Measurements from ENCODE around the gene NUBP2.
"Not testable (repeated sequence)": the region's sequence is repeated elsewhere in the genome, so short reads cannot be mapped to it uniquely, and the experiment has no call there.

The NUBP2 gene

DNA sequence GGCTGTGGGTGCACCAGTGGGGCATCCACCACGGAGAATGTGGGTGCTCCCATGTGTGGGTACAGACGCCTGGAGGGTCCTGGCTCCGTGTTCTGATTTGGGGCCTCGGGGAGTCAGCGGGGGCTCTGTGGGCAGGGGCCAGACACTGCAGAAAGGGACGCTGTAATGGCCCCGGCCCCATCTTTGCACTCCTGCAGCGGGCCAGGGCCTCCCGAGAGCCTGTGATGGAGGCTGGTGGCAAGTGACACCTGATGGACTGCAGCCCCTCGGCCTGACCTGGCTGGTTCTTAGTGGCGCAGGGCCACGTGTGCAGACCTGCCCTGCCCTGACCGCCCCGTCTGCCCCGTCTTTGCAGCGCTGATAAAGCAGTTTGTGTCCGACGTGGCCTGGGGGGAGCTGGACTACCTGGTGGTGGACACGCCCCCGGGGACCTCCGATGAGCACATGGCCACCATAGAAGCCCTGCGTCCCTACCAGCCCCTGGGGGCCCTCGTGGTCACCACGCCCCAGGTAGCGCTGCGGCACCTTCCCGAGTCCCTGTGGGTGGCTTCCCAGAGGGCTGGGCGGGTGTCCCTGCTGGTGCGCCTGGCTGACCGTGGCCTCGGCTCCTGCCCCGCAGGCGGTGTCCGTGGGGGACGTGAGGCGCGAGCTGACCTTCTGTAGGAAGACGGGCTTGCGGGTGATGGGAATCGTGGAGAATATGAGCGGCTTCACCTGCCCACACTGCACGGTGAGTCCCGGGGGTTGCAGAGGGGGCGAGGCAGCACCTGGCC, 4.7 kb downstream of the NUBP2 start:
- DNase-seq, result no peak

DNA sequence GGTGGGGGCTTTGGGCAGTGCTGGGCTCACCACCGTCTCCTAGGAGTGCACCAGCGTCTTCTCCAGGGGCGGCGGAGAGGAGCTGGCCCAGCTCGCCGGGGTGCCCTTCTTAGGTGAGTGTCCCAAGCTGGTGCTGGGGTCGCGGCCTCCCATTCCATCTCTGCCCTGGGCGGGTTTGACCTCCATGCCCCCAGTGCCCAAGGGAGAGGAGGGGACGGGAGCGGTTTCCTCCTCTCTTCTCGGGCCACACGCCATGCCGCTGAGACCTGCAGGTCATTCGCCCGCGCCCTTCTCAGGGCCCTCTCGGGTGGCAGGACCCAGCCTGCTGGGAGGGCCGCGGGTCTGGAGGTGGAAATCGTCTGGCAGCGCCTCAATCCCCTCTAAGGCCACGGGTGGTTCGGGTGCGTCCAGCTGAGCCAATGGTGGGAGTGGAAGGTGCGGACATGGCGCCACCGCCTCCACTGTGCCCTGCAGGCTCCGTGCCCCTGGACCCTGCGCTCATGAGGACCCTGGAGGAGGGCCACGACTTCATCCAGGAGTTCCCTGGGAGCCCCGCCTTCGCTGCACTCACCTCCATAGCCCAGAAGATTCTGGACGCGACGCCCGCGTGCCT, 5.4 kb downstream of the NUBP2 start:
- no peak for DNase-seq

DNA sequence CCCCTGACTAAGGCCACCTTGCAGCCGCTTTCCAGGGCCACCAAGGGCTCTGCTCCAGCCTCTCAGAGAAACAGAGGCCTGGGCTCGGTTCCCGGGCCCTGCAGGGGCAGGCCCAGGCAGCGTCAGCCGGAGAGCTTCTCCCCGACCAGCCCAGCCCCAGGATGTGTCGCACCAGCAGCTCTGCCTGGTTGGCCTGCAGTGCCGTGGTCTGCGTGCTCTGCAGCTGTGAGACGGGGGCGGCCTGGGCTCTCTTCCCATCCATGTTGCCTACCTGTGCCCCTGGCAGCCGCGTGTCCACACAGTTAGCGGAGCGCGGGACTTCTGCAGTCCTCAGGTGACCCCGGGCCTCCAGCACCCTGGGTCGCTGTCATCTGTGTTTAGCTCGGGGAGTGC, 5.9 kb downstream of the NUBP2 start:
- DNase-seq, result no peak

DNA sequence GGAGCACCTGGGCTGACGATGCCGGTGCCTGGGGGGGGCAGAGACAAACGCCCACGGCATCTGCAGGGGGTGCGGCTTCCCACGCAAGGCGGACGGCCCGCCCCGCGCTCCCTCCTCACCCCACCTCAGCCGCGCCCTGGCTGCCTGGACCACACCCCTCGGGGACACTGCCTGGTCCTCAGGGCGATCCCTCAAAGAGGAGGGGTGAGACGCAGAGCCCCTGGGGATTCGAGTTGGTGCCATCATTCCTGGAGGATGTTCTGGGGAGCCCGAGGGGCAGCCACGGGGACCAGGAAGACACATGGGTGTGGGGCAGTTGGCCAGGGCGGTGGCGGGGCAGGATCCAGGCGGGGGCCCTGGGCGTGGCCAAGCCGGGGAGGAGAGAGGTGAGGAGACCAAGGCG, 6.9 kb downstream of the NUBP2 start:
- no peak for DNase-seq

DNA sequence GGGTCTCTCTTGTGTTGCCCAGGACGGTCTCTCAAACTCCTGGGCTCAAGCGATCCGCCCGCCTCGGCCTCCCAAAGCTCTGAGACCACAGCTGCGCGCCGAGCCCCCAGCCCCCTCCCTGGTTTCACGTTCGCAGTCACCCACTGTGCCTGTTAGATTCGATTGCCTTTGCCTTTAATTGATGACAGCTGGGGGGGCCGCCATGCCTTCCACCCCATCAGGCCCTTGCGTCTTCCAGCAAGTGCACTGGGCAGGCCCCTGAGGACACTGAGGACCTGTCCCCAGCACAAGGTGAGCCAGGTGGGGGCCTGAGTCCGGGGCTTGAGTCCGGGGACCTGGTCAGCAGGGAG, 7.5 kb downstream of the NUBP2 start:
- no peak for DNase-seq

DNA sequence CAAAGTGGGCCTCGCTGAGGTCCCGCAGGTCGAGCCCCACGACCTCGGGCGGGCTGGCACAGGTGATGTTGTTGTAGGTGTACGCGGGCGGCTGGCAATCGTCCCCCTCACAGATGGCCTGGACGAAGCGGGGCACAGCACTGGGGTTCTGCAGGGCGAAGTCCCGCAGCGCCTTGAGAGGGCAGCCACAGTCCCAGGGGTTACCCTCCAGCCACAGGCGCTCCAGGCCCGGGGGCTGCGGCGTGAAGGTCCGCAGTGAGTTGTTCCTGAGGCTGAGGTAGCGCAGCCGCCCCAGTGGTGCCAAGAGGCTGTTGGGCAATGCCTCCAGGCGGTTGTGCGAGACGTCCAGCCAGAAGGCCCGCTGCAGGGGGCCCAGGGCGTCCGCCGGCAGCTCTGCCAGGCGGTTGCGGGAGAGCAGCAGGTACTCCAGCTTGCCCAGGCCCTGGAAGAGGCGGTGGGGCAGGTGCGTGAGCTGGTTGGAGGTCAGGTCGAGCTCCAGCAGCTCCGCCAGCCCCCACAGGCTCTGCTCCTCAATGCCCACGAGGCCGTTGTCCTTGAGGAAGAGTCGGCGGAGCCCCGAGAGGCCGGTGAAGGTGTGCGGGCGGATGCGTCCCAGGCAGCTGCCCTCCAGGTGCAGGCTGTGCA, 8.0 kb downstream of the NUBP2 start:
- DNase-seq, result no peak

DNA sequence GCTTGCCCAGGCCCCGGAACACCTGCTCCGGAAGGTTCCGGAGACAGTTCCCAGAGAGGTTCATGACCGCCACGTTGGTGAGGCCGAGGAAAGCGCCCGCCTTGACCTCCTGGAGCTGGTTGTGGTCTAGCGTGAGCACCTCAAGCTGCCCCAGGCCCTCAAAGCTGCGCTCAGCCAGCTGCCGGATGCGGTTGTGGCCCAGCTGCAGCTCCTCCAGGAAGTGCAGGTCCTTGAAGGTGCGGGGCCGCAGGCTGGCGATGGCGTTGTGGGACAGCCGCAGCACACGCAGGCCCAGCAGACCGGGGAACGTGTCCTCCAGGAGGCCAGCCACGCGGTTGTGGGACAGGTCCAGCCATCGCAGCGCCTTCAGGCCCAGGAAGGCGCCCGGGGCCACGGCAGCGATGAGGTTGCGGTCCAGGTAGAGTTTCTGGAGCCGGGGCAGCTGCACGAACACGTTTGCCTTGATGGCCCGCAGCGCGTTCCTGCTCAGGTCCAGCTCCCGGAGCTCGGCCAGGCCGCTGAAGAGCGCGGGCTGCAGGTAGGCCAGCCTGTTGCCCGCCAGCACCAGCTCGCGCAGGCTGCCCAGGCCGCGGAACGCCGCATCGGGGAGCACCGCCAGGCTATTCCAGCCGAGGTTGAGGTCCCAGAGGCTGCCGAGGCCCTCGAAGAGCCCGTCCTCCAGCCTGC, 8.6 kb downstream of the NUBP2 start:
- DNase-seq, result no peak

DNA sequence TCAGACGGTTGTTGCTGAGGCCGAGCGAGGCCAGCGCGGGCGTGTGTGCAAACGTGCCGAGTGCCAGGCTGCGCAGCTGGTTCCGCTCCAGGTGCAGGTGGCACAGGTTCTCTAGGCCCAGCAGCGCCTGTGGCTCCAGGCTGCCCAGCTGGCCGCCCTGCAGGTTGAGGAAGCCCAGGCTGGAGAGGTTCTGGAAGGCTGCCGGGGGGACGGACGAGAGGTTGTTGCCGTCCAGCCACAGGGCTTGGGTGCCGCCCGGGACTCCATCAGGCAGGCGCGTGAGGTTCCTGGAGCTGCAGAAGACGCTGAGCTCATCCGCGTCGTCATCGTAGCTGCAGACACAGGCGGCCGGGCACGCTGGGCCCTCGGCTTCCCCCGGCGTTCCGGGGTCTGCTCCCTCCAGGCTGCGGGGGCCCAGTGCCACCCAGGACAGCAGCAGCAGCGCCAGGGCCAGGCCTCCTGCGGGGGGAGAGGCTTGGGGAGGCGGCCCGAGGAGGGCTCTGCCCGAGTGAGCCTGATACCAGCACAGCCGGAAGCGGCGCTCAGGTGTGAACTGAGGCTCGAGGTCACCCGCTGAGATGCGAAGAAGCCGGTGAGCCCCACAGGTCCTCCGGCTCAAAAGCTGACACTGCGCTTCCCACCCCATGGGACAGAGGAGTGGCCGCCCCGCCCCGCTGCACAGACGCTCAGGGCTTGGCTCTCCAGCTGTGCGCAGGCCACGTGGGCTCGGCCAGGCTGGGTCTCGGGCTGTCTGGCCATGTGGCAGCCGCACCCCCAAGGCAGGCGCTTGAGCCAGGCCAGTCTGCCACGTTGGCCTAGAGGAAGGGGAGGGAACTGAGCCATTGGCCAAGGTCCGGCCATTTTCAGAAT, 9.4 kb downstream of the NUBP2 start:
- DNase-seq, result no peak

DNA sequence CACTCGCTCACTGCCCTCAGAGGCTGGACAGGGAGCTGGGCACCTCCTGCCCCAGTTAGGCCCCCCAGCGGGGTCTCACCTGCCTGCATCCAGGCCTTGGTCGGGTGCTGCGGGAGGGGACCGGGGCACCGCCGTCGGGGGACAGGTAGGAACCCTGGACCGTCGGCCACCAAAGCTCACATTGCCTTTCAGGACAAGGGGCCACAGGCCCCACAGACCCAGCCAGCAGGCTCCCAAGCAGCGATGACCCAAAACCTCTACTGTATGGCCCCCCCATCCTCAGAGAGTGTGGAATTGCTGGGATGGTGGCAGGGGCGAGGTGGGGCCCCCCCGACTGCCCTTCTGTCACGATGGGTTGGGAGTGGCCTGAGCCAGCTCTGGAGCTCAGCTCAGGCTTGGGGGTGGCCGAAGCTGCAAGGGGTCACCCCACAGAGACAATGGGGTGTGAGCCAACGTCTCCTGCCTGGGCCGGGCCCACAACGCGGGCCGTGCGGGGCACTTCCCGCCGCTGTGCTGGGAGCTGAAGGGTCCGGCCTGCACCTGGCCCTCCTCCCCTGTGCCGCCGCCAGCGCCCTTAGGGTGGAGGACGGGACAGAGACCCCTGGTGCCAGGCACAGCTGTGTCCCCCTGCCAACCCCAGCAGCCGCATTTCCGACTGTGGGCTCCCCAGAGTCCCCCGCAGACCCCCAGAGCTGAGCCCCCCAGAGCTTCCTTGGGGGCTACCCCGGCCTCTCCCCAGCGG, 10.2 kb downstream of the NUBP2 start:
- DNase-seq, result no peak

DNA sequence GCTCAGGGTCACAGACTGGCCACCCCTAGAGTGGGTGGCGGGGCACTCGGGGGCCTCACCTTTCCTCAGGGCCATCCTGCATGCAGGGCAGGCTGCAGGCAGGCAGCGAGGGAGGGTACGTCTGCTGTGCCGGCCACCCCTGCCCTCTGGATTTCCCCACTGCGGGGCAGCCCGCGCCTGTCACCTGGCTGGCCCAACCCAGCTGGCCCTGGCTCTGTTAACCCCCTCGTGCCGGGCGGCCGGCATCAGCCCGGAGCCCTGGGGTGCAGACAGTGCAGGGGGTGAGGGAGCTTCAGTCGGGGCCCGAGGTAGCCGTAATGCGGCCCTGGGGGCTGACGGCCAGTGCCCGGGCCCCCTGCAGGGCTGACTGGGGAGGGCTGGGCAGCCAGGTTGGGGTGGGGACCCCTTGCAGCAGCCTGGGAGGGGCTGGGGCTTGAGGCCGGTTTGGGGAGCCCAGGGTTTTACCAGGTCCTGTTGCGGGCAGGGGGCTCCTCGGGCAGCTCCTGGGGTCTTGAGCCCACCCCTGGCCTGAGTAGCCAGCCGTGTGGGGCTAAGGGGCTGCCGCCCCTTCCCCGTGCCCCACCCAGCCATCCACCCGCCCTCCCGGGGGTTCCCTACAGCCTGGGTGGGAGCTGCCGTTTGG, 10.9 kb downstream of the NUBP2 start, which contains the start of gene IGFALS:
Gene IGFALS (minus strand): TSS at position 128 of the 643 bp plus-strand sequence. CDS start 53 bp downstream, at position 75.
- no peak for DNase-seq

DNA sequence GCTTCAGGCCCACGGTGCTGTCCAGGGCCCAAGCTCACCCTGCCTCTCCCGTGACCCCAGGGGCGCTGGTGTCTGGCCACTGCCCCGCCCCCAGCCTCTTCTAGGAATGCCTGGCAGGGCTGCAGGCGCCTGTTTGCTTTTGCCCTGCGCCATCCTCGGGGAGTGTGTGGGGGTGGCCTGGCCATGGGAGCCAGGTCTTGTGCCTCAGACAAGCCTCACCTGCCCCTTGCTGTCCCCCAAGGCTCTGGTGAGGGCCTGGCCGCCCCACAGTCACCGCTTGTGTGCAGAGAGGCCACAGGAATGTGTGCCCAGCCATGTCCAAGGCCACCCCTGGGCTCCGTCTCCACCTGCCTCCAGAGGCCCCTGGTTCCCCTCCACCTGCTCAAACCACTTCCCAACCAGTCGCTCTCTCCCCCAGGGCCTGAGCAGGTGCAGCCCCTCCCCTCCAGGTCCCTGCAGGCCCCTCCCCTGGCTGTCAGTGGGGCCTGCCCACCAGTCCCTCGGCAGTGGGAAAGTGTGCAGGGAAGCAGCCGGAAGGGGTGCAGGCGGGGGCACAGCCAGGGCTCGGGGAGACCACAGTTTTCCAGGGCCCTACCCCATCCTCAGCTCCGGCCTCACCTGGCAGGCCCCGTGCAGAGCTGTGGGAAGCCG, 11.6 kb downstream of the NUBP2 start:
- DNase-seq, result no peak

DNA sequence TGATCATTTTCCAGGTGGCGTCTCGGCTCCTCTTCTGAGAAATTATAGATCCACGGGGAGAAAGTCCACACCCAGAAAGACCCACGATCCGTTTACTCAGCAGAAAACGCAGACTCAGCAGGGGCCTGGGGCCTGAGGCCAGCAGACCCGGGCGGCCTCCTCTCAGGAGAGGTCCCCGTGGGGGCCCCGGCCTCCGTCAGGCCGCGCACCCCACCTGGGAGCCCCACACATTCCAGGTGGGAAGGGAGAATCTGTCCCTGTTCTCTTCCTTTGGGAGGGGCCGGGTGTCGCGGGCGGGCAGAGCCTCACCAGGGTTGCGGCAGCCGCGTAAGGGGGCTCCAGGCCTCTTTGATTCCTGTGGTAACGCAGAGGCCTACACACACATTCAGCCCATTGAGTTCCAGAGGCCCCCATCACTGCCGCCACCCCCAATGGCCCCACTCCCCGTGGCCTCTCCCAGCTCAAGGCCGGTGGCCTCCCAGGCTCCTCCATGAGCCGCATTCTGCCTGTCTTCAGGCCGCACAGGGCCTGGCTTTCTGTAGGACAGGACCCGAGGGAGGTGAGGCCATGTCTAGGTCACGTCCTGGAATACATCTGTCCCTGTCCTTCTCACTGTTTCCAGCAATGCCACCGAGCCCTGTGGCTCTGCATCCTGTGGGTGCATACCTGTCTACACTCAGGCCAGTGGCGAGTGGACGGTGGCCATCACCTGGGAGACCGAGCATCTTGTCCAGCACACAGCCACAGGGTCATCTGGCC, 12.3 kb downstream of the NUBP2 start:
- DNase-seq, result no peak

DNA sequence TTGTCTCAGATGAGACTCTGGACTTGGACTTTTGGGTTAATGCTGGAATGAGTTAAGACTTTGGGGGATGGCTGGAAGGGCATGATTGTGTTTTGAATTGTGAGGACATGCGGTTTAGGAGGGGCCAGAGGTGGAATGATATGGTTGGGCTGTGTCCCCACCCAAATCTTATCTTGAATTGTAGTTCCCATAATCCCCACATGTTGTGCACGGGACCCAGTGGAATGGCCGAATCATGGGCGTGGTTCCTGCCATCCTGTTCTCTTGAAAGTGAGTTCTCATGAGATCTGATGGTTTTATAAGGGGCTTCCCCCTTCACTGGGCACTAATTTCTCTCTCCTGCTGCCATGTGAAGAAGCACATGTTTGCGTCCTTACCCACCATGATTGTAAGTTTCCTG, 16.5 kb downstream of the NUBP2 start:
- not testable (repeated sequence) for DNase-seq

DNA sequence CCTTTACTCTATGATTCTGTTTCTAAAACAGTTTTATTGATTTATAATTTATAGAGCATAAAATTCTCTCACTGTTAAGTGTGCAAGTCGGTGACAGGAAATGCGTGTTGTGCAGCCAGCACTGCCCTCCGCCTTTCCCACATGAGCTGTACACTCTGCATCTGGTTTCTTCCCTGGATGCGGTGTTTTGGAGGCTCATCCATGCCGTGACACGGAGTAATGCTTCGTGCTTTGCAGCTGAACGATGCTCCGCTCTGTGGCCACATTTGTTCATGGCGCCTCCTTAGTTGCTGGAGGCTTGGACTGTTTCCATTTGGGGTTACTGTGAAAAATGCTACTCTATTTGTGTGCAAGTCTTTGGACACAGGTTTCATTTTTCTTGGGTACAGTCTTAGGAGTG, 17.9 kb downstream of the NUBP2 start:
- no peak for DNase-seq

DNA sequence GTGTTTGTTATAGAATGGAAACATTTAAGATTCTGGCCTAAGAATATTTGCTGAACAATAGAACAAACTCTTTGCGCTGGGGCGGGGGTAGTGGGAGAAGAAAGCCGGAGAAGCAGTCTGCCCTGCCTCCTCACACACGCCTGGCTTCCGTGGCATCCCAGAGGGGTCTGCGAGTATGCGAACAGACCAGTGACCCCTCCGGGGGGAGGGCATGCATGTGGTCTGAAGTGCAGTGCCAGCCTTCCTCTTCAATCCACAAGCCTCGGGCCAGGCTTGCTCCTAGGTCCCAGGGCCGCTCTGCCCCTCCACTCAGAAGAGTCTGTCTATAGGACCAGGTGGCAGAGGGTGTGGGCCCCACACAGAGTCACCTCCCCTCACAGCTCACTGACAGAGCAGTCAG, 24.9 kb downstream of the NUBP2 start:
- no peak for DNase-seq

DNA sequence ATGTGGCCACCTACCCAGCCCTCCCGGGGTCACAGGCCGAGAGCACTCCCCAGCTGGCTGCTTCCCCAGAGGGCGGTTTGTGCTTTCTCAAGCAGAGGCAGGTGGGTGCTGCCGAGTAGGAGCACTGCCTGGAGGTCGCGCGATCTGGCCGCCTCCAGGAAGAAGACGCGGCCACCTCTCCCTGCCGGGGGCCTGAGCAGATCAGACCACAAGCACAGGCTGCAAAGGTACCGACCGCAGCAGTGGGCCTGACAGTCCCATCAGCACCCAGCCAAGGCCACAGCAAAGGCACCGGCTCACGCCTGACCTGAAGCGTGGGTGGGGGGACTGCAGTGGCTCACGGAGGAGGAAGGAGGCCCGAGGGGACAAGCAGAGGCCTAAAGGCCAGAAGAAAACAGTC, 25.9 kb downstream of the NUBP2 start:
- no peak for DNase-seq

DNA sequence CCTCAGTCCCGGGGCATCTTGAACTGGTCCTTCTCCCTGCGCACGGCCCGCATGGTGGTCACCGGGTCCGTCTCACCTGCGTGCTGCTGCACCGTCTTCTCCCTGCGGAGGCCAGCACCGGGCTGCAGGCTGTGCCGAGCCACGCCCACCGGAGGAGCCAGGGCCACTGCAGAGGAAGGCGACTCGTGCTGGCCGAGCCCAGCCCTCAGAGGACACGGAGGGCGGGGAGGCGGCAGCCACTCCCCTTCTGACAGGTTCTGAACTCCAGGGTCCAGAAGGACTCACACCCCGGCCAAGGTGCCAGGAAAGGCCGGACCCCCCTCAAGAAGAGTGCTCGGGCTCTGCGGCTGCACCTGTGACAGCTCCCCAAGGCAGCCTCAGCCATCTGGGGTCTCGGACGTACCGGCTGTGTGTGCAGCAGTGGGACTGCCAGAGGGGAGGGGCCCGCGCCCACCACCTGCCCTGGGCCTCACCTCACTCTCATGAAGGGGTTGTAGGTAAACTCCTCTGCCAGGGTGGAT, 26.6 kb downstream of the NUBP2 start:
- no peak for DNase-seq

DNA sequence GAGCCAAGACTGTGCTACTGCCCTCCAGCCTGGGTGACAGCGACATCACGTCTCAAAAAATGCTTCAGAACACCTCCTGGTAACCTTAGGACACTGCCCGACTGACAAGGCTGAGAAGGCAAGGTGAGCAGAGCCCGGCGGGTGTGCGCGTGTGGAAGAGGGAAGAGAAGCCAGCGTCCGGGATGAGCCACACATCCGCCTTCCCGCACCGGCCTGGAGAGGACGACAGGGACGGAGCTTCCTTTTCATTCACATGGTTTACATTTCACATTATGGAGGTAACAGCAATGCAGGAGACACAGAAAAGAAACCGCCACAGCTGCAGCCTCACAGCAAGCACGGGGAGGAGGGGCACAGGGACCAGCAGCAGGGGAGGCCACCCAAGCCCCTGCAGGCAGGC, 27.3 kb downstream of the NUBP2 start:
- DNase-seq, result no peak

DNA sequence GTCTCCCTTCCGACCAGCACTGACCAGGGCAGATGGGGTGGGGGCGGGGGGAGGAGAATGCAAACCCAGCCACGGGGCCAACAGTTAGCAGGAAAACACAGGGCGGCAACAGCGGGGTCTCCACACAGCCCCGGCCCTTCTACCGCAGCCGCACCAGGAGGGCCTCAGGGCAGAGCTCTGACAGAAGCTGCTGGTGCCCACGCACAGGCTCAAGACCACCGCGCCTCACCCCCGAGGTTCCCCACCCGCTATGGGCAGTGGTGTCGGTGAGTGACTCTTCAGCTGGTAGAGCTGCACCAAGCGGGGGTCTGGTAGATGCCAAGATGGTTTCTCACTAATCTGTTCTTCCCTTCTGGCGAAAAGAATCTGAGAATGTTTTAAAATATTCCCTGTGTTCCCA, 27.8 kb downstream of the NUBP2 start:
- no peak for DNase-seq

DNA sequence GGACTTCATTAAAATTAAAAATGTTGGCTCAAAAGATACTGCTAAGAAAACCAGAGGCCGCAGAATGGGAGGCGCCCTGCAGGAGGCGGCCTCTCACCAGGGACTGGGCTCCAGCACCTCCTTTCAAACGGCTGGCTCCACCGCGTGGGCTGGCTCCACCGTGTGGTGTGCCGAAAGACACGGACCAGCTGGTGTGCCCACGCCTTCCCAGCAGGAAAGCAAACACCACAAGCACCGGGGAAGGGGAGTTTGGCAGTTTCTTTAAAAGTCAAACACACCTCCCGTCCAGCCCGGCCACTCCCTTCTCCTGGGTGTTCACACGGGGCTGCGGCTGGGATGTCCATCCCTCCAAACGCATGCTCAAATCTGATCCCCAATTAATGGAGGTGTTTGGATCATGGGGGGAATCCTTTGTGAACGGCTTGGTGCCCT, 30.0 kb downstream of the NUBP2 start:
- no peak for DNase-seq

Measured in GF-D8 (cell line).